GM18870 (cell line): Measurements from ENCODE around the gene CD93.

Experiments used
- ATAC-seq: cut with Tn5 transposase; IDR thresholded peaks from one replicate; pipeline ENCODE4 v1.9.1; 2021; ENCODE audit warnings: moderate library complexity; ENCODE audit not compliant: unreplicated experiment

CD93 gene

DNA sequence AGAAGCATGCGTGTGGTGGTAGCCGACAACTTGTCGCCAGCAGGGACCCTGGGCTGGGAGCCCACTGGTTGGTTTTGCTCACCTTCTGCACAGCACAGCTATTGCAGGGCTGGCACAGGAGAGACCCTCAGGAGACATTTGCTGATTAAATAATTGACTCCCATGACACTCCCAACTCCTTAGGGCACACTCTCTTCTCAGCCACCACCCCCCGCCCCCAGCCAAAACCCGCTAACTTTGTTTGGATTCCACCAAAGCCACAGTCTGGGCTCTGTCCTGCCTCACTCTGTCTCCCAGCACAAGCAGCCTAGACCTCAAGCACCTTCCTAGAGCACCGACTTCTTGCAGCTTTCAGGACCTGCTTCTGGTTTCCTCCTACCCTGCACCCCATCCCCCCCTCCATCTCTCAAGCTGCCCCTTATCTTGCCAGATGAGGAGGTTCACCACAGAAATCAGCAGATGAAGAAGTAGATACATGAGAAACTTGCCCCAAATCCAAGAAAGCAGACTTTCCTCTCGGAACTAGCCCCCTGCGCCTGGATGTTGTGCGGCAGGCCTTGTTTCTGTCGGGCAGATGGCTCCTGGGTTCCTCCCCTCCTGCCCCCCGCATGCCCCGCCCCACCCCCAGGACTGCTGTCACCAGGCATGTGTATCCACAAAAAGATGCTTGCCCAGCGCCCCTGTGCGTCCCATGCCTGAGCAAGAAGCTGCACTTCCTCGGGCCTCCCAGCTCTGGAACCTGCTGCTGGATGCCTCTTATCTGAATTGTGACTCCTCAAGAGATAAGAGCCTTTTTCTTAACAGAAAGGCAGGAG is 35.0 kb upstream of the CD93 start:
- no peak for ATAC-seq

GRCh38 chr20:23120261-23120660 is 34.1 kb upstream of the CD93 start:
- ATAC-seq: no peak

- no peak for ATAC-seq
Observed at GRCh38 chr20:23119456-23120216, 33.5 kb upstream of the CD93 start.

DNA sequence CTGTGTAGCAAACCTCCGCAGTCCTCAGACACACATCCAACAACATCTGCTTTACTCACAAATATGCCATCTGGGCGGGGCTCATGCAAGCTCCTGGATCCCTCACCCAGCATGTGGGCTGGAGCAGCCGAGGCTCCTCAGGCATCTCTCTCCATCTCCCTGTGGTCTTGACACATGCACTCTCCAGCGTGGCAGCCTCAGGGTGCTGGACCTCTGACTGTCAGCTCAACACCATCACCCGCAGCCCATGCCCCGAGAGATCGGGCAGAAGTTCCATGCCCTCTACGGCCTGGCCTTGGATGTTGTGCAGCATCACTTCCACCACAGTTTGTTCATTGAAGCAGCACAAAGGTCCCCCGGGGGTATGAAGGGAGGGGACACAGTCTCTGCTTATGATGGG is 32.6 kb upstream of the CD93 start:
- no peak for ATAC-seq

GRCh38 chr20:23118144-23118543 is 32.0 kb upstream of the CD93 start:
- no peak for ATAC-seq

- no peak for ATAC-seq
Observed at GRCh38 chr20:23117738-23118137, 31.6 kb upstream of the CD93 start.

DNA sequence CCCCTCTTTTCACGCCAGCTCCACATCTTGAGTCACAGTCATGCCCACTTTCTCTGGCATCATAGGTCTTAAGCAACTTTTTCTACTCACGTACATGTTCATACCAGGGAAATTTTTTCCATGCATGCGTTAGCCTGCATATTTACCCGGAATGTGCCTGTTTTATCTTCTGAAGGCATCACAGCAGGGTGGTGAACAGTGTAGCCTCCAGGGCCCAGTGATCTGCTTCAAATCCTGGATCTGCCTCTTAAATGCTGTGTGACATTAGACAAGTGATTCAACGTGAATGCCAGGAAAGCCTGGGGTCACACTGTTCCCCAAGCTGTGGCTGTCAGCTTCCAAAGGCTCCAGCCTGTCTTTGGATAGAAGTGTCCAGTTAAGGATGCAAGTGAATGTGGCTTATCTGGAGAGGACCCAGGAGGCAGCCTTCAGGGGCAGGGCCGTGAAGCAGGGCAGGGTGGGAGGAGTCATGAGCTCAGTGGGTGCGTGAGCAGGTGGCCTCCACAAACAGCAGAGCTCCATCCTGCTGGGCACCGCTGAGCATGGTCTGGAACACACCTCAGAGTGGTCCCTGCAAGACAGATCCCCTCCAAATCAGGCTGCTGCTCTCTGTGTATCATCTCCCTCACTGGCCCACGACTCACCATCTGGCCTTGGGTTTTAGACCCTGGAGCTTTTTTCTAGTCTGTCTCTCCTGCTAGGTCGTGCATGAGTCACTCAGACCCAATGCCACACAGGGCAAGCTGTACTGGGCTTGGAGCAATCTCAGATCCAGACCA is 30.4 kb upstream of the CD93 start:
- no peak for ATAC-seq

GRCh38 chr20:23115822-23116221 is 29.7 kb upstream of the CD93 start:
- ATAC-seq: no peak

DNA sequence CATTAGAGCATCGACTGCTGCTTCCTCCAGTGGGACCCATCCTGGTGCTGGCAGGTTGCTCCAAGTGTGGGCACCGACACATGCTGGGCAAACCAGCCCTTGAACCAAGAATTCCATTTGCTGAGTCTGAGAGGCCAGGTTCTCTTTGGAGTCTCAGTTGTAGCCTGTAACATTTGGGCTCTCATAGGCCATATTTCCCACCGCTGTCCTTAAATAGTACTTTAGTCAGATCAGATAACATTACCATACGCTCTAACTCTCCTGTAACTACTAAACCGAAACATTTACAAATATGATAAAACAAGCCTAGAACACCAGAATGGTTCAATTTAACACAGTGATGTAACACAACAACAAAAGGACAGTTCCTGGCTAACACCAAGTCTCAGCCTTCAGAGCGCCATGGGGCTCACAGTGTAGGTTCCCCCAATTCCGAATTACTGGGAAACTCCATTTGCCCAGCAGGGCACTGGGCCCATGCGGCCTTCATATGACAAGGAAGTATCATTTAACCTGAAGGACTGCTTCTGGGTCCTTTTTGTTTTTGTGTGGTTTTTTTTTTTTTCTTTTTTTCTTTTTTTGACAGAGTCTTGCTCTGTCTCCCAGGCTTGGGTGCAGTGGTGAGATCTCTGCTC is 28.4 kb upstream of the CD93 start:
- ATAC-seq: no peak

- no peak for ATAC-seq
Observed at GRCh38 chr20:23114018-23114417, 27.9 kb upstream of the CD93 start.

DNA sequence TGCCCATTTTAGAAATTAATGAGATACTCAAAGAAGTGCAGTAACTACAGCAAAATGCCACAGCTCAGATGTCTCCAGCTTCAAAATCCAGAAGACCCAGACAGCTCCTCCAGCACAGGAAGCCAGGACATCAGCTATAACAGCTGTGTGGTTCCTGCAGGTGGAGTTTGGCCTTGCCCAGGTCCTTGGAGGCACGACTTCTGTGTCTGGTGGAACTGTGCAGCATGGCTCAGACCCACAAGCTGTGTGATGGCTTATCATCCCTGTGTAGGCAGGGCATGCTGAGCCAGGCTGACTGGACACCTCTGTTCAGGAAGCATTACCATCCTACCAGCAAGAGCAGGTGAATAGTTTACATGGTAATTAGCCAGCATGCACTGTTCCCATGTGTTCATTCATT is 26.5 kb upstream of the CD93 start:
- no peak for ATAC-seq

DNA sequence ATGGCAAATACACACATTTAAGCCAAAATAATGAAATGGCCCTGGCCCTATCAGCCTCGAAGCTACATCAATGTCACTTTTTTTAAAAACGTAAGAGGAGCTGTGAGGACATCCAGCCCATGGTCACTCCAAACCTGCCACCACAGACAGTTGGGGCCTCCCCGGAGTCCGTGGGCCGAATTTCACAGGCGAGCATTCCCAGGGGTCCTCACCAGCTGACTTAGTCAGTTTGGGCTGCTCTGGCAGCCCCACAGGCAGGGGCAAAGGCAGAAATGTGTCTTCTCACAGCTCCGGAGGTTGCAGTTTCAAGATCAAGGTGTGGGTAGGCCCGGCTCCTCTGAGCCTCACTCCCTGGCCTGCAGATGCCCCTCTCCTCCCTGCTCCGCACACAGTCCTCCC is 25.8 kb upstream of the CD93 start:
- no peak for ATAC-seq

GRCh38 chr20:23111307-23111943 is 25.3 kb upstream of the CD93 start:
- no peak for ATAC-seq

- no peak for ATAC-seq
Observed at GRCh38 chr20:23108871-23109270, 22.7 kb upstream of the CD93 start.

- no peak for ATAC-seq
Observed at GRCh38 chr20:23107466-23107865, 21.3 kb upstream of the CD93 start.

DNA sequence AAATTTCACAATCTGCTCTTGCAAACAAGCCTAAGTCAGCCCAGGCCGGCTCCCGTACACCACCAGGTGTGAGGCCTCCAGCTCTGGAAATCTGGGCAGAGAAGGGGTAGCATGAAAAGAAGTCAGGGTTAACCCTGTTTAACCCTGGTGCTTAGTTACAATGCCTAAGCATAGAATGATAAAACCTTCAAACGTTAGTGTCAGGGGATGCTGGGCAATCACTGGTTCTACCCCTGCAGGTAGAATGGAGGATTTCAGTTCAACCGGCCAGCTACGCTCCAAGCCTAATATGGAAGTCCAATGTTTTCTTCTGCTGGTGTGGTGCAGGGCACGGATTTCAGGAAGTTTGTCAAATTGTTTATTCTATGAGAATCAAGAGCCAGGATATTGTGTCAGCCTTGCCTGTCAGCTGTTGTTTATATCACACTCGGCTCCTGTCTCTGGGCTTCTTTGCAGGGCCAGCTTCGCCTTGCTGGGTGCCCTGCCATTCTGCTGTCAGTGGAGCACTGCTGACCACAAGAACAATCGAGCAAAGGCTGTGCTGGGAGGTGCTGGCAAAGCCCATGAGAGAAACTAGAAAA is 20.2 kb upstream of the CD93 start:
- ATAC-seq: no peak

DNA sequence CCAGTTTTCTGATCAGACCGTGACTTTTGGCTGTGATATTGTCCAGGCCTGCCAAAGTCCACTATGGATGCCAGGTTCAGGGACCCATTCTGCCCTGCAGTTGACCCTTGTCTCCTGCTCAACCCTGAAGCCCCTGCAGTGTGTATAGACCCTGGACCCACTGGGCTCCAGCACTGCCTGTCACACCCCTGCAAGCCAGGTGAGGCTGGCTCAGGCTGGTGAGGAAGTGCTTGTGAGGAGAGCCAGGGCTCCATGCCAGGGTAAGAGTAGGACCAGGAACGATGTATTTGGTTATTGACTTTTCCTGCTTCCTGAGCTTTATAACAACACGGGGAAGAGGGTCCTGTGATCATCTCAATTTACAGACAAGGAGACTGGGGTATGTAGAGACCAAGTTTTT is 19.1 kb upstream of the CD93 start:
- ATAC-seq: no peak

- no peak for ATAC-seq
Observed at GRCh38 chr20:23103284-23104018, 17.3 kb upstream of the CD93 start.

DNA sequence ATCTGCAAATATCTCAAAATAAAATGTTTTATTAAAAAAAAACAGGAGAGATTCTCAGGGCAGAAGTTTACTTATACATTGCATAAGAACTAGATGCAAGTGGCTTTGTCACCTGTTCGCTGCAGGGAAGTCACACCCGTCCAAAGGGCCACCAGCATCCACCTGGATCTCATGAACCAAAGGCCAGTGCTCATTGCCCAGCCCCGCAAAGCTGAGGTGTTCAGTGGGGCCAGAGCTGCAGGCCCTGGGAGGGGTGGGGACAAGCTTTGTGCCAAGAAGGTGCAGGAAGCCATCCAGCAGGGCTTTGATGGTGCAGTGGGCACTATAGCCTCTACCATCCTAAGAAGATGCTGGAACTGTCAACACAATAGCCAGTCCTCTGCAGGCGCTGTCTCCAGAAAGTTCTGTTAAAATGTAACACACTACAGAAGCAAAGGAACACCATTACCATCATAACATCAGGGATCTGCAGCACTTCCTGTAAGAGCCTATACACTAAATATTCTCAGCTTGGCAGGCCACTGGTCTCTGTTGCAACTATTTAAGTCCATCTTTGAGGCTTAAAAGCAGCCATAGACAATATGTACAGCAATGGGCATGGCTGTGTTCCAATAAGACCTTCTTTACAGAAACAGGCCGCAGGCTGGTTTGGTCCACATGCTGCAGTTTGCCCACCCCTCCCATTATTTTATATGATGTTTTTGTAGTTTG is 15.7 kb upstream of the CD93 start:
- ATAC-seq: no peak
